HG03103 (cell line): ENCODE measurements around the gene ORC3.
"Not testable (repeated sequence)": the region's sequence is repeated elsewhere in the genome, so short reads cannot be mapped to it uniquely, and the experiment has no call there.

ENCODE experiments used
- ATAC-seq: cut with Tn5 transposase; IDR thresholded peaks from one replicate; pipeline ENCODE4 v1.9.1; 2021; ENCODE audit warnings: low read depth; ENCODE audit not compliant: unreplicated experiment

ORC3 gene

DNA sequence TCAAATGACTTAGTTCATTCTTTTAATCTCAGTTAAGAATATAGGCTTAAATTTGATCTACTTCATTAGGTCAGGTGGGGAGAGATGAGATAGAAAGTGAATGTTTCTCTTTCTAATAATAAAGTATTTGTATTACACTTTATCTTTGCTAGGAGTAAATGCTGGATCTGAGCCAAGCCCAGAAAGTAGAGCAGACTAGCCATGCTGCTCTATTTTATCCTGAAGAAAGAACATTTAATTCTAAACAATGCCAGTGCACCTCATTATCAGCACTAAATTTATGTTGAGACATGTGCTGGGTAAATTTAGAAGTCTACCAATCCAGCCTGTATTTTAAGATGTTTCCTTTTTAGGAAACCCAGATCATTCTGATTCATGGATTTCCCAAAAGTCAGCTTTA, 68.6 kb downstream of the ORC3 start:
- no peak for ATAC-seq

DNA sequence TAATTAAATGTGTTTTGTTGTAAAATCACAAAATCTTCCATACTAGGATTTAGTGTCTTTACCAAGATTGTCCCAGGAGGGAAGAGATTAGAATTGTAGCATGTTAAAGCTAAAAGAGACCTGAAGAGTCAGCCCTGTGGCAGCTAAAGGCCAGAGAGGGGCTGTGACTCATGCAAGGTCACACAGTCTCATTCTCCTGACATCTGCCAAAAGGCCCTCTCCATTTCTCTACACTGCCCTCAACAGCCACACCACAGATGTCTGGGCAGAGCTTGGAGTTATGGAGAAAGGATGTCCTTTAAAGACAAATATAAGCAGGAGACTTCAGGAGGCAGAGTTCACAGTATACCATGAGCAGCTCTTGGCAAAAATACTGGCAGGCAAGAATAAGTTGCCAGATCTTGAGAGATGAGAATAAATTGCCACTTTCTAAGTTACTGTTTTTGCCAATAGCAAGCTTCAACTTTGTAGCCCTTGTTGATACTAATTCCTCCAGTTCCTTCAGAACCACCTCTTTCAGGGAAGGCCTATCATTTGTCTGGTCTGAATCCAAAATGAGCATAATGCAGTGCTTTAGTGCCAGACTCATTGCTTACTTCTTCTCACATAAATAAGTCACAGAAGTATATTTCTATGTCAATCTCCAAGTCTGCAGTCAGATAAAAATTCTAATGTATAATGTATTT, 70.4 kb downstream of the ORC3 start:
- ATAC-seq: no peak

DNA sequence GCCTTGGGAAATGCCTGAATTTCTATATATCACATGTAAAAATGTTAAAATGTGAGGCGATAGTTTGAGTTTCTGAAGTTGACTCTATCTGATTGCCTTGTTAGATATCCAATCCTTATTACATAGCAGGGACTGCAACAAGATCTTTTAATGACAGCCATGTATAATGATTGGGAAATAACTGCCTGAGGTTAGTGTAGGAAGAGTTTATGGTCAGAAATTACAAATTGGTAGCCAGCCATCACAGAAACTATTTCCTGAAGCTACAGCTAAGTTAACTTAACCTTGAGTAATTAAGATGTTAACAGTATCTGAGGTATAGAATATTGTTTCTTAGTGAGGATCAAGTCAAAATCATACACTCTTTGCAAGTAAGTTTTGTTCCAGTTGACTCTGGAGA, 71.1 kb downstream of the ORC3 start:
- no peak for ATAC-seq

DNA sequence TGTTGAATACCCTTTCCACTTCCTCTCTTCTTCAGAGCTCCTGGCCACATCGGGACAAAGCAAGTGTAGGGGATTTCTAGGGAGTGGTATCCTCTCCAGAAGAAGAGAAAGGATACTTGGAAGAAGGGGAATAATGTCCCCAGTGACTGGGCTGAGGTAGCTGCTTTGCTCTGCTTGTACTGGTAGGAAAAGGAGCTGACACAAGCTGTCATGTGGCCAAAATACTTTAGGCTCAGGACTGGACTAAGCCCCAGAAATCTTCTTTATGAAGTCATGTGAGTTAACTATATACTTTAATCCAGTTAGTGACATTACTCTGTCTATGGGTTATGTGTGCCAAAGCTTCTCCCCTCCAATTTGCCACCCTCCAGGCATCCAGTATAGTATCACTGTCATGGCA, 71.6 kb downstream of the ORC3 start:
- ATAC-seq: no peak

DNA sequence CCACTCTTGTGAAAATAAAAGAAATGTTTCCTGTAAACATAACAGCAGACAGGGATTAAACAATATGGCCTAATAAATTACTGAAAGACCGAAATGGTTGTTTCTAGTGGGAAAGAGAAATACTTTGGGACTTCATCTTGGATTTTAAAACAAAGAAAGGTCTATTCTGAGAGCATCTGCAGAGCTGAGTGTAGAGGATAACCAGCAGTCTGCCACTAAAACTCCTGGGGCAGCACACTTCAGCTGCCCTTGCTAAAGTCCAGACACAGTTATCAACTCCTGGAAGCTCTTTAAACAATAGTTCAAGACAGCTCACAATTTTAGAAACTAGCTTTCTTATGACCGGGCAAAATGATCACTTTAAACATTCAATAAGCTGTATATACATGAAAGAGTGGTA, 73.5 kb downstream of the ORC3 start:
- no peak for ATAC-seq

- no peak for ATAC-seq
Observed at GRCh38 chr6:87664921-87665485, 75.1 kb downstream of the ORC3 start.

DNA sequence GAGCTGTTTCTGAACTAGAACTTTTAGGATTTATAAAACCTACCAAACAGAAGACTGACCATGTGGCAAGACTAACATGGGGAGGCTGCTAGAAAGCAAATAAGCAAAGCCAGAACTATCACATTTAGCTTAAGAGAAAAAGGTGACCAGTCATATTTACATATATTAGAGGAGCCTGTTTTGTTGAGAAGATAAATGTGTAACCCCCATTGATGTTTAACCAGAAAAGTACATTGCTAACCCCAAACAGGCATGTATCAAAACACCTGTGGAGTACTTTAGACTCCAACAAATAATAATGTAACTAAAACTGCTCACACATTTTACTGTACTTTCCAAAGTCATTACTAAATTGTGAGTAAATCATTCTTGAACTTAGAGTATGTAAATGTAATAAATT, 77.1 kb downstream of the ORC3 start:
- ATAC-seq: no peak

DNA sequence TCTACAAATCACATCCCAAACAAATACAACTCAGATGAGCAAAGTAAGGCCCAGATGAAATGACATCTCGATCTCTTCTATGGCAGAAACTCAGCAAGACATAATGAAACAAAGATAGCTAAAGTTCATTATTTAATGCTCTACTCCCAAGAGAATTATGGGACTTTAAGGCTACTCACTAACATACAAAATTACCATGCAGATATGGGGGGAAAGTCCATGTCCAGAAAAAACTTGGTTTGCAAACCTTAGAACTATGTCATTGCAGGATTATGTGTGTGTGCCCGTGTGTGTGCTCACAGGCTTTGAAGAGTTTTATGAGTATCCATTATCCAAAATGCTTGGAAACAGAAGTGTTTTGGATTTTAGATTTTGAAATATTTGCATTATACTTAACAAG, 78.1 kb downstream of the ORC3 start:
- no peak for ATAC-seq

GRCh38 chr6:87669051-87669450, 79.1 kb downstream of the ORC3 start:
- ATAC-seq: no peak

DNA sequence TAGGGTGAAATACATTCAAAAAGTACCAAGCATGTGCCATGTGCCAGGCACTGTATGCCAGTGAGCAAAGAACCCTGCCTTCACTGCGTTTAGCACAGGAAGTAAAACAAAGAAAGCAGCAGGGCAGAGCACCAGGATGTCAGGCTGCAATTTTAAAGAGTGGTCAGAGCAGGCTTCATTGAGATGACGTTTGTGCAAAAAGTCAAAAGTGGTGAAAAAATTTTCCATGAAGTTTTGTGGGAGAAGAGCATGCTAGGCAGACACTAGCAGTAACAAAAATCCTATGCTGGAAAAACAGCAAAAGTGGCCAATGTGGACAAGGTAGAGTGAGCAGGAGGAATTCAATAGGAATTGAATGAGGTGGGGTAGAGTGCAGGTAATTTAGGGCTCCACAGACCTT, 80.8 kb downstream of the ORC3 start:
- ATAC-seq: no peak

DNA sequence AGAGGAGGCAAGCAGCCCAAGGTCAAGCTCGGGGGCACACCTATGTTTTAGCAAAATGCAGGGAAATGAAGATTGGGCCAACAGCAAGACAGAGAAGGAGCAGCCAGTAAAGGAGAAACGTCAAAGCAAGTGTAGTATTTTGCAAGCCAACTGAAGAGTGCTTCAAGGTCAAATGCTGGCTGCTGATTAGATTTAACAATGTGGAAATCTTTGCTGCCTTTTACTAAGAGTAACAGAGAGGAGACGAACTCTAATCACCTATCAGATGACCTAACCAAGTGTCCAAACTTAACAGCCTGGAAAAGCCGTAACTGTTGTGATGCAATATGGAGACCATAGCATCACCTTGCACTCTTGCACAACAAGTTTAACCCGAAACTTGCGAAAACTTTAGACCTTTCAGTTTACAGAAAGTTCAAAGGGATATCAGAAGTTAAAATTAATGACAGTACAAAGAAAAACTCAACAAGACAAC, 81.7 kb downstream of the ORC3 start:
- no peak for ATAC-seq

GRCh38 chr6:87672641-87673040, 82.7 kb downstream of the ORC3 start:
- no peak for ATAC-seq

GRCh38 chr6:87673237-87673636, 83.3 kb downstream of the ORC3 start:
- no peak for ATAC-seq

DNA sequence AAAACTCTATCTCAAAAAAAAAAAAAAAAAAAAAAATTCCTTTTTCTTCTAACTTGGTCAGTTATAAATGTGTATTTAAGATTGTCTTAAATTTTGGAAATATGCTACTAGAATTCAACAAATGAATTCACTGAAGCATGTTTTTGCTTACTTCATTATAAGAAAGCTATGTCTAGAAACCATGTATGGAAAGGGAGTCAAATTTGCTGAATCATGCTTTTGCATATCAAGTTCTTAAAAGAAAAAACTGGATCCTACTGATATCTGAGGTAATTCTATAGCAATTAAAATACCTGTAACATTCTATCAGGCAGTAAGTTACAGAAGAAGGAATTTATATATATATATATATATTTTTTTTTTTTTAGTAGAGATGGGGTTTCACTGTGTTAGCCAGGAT, 84.4 kb downstream of the ORC3 start:
- no peak for ATAC-seq

GRCh38 chr6:87675004-87675681, 85.2 kb downstream of the ORC3 start:
- ATAC-seq: no peak

GRCh38 chr6:87682310-87682709, 92.4 kb downstream of the ORC3 start:
- no peak for ATAC-seq

DNA sequence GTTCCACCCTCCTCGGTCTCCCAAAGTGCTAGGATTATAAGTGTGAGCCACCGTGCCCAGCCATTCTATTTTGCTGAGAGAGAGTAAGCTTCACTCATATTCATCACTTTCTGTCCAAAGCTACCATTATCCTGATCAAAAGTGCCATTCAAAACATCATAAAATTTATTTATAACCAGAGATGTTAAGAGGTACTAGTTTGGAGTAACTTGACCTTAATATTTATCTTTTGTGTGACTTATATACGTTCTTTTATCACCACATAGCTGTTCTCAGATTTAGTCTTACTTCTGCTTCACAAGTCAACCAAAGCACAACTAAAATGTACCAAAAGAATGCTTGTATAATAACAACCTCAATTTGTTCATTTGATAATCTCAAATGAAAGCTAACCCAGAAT, 94.0 kb downstream of the ORC3 start:
- no peak for ATAC-seq

DNA sequence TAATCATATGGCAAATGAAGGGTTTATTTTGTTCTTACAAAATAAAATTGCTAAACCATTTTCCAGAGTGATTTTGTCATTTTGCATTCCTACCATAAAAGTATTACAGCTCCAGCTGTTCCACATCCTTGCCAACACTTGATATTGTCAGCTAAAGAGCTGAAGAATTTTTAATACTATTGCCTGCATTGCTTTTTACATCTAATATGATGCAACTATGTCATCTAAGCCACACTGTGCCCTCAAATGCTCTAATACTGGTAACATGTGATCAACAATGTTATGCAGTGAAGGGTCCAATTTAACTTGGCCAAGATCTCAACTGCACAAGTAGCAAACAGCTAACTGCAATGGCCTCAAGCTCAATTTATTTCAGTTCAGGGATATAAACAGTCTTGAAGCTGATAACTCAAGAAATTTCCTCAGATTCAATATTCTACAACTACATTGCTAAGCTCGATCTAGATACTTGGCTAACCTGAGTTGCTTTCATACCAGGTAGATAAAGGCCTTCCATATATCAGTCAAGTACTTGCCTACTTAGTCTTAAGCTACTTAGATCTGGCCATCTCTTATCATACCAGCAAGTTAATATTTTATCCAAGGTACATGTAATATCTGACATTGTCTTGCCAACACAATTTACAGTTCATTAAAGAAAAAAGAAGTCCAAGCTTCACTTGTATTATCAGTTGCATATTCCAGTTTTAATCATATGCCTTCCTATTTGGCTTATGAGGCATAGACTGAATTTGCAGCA, 95.1 kb downstream of the ORC3 start:
- no peak for ATAC-seq

DNA sequence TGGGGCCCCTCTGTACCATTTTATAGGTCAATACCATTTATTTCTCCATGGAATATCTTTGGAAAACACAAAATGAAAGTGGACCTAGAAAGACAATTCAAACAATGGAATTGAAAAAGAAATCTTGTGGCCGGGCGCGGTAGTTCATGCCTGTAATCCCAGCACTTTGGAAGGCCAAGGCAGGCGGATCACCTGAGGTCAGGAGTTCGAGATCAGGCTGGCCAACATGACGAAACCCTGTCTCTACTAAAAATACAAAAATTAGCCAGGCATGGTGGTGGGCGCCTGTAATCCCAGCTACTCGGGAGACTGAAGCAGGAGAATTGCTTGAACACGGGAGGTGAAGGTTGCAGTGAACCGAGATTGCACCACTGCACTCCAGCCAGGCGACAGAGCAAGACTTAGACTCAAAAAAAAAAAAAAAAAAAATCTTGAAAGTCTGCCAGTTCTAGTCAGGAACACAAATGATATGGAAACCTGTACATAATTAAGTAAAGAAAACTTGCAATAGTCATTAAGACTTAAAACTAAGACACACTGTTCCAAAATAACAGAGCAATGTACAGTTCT, 96.8 kb downstream of the ORC3 start:
- not testable (repeated sequence) for ATAC-seq

GRCh38 chr6:87687296-87687695, 97.4 kb downstream of the ORC3 start:
- no peak for ATAC-seq

DNA sequence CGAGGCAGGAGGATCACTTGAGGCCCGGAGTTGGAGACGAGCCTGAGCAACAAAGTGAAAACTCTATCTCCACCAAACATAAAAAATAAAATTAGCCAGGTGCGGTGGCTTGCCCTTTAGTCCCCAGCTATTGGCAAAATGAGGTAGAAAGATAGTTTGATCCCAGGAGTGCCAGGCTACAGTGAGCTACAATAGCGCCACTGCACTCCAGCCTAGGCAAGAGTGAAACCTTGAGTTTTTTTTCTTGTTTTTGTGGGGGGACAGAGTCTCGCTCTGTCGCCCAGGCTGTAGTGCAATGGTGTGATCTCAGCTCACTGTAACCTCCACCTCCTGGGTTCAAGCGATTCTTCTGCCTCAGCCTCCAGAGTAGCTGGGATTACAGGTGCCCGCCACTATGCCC, 98.0 kb downstream of the ORC3 start:
- not testable (repeated sequence) for ATAC-seq
